Glomerular visceral epithelial cell (primary cell): ENCODE results near the gene ZNF543.

ENCODE experiments used
- DNase-seq: peaks from one replicate; pipeline ENCODE4 v3.0.0-alpha.2; 2016; ENCODE audit errors: extremely low spot score

ZNF543 gene

DNA sequence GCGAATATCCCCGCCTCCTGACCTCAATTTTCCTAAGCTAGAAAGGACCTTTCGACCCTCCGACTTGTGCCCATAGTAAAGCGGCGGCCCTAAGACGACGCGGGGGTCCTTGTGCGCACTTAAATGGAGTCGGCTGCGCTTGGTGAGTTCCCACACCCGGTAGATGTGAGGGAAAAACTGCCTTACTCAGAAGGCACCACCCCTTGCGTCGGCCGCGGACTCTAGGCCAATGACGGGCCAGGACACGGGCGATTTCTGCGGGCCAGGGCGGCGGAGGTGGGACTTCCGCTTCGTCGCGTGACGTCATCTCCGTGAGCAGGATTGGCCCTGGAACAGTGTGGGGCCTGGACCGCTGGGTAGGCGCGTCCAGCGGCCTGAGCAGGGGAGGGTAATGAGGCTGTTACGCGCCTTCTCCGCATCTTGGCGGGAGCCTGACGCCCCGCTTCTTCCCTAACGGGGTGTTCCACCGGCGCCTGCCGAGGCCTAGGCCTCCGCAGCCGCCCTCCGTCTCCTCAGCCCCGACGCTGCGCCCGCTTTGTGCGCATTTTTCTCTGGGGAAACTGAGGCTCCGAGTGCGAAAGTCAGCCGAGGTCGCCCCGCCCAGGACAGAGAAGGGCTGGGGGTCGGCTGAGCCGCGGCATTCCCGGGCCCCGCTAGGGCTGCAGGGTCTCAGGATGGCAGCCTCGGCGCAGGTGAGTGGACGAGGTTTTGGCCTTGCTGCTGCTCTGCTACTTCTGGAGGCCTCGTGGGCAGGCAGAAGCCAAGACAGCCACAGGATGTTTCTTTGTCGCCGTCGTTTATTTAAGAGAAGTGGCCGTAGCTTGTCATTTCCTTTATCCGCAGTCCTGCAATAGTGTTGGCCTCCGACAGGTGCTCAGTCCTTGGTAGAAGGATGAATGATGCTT lies at the start of gene ZNF543:
ZNF543 (plus strand) TSS at position 293 of the 905 bp plus-strand sequence; CDS start at position 675, 382 bp downstream.
- DNase-seq = peak; percentile 96

DNA sequence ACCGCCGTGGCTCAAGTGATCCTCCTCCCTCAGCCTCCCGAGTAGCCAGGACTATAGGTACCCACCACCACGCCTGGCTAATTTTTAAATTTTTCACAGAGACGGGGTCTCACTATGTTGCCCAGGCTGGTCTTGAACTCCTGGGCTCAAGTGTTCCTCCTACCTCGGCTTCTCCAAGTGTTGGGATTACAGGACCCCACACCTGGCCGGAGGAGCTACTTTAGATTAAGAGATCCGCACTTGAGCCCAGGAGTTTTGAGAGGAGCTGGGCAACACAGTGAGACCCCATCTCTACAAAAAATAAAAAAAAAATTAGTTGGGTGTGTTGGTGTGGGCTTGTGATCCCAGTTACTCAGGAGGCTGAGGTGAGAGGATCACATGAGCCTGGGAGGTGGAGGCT lies 49.0 kb upstream of the ZNF543 start:
- DNase-seq = no peak

DNA sequence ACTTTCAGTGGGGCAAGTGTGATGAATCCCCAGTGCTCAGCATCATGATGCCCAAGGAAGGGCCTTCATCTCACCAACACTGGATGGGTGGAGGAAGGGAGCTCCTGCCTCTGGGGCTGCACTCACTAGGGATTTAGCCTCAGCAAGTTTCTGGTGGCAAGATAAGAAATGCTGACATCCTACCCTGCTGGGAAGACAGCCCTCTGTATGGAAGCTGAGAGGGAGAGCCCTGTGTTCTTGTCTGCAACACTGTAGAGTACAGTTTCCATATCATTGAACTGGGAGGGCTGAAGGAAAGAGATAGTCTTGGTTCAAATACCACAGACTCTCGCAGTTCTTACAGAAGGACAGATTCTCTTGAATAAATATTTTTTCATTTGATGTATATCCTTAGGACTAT lies 47.3 kb upstream of the ZNF543 start:
- DNase-seq = no peak

DNA sequence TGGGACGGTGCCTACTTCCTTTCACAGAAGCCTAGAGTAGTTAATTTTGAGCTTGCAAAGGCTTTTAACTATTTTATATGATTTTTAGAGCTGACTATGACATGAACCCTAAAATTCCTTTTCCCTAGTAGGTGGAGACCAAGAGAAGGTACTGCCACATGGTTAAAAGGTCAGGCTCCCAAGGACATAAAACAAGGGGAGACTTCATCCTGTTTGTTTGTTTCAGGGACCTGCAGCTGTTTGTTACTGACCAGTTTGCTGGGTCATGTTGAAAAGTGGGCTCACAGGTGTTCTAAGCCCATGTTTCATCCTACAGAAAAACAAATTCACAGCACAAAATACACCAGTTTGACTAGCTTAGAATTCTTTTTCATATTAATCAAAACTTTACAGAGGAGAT lies 43.8 kb upstream of the ZNF543 start:
- DNase-seq = no peak

DNA sequence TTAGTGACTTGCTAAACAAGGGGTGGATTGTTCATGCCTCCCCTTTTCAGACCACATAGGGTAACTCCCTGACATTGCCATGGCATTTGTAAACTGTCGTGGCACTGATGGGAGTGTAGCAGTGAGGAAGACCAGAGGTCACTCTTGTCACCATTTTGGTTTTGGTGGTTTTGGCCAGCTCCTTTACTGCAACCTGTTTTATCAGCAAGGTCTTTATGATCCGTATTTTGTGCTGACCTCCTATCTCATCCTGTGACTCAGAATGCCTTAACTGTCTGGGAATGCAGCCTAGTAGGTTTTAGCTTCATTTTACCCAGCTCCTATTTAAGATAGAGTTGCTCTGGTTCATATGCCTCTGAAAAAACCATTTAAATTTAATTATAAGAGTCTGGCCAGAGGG lies 41.8 kb upstream of the ZNF543 start:
- DNase-seq = peak; percentile 54

DNA sequence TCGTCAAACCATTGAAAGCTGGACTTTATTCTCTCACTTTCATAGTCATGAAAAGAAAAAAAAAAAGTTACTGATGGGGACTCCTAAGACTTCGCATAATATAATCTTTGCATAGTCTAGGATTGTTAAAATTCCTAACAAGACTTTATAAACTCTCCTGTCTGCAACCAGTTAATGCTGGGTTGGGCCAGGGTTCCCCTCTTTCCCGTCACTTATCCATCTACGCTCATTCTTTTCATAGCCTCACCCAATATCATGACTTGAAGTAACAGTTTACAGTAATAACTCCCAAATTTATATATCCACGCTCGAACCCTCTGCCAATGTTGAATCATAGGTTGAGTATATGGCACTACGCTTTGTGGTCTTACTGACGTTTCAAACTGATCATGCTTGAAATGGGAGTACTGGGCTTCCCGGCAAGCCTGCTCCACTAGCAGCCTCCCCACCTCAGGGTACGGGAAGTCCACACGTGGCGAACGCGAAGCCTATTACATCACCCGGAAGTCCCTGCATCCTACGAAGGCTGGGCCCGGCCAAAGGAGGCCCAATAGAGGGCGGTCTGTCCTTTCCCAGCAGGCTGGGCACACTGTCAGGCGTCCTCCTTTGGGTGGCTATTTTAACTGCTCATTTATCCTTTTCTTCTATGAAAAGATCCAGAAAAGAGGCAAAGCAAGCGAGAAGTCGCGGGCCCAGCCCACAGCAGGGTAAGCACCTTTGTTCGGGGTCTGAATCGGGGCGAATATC lies 40.7 kb upstream of the ZNF543 start:
- peak; percentile 94 for DNase-seq

DNA sequence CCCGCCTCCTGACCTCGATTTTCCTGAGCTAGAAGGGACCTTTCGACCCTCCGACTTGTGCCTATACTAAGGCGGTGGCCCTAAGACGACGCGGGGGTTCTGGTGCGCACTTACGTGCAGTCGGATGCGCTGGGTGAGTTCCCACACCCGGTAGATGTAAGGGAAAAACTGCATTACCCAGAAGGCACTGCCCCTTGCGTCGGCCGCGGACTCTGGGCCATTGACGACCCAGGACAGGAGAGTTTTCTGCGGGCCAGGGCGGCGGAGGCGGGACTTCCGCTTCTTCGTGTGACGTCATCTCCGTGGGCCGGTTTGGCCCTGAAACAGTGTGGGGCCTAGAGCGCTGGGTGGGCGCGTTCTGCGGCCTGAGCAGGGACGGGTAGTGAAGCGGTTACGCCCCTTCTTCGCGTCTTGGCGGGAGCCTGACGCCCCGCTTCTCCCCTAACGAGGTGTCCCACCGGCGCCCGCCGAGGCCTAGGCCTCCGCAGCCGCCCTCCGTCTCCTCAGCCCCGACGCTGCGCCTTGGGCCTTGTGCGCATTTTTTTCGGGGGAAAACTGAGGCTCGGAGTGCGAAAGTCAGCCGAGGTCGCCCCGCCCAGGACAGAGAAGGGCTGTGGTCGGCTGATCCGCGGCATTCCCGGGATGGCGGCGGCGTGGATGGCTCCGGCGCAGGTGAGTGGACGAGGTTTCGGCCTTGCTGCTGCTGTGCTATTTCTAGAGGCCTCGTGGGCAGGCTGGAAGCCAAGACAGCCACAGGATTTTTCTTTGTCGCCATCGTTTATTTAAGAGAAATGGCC lies 39.9 kb upstream of the ZNF543 start, which contains the start of gene ZNF460:
ZNF460 (plus strand) TSS at position 321 of the 797 bp plus-strand sequence; CDS start at position 643, 322 bp downstream.
- peak; percentile 98 for DNase-seq

DNA sequence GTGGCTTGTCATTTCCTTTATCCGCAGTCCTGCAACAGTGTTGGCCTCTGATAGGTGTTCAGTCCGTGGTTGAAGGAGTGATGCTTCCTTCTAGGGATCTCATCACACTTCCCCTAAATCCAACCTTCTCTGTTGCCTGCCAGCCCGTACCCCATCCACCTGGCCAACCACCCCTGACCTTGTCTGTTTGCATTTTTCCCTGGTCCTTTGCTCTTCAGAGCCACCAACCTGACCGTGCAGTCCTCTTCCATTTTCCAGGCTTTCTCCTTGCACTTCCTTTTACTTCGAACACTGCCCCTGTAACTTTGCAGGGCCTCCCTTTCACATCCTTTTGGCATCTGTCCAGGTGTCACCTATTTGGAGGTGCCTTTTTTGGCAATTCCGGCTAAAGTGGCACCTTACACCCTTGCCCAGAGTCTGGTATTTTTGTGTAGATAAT lies 39.3 kb upstream of the ZNF543 start:
- peak; percentile 16 for DNase-seq

DNA sequence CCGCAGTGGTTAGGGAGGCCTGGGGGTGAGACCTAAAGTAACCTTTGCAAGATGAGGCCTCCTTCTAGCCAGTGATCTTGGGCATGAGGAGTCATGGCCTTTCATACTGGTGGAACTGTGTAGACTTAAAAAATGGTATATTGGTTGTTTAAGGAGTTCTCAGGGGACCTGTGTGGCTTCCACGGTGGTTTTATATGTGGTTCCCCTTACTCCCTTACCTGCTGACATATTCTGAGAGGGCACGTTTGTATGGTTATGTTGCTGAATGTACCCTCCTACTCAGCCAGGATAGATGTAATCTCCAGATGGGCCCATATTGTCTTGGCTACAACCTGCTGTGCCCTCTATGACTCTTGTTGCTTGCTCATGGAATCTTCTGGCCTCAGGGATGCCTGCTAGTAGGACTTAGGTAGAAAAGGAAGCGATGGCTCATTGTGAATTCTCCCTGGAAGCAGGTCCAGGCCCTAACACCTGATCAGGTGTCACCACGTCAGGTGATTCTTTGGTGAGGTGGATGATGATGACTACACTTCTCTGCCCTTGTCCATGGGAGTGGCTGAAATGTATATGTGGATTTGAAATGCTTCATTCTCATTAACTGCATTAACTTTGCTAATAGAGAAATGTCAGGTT lies 38.1 kb upstream of the ZNF543 start:
- no peak for DNase-seq

DNA sequence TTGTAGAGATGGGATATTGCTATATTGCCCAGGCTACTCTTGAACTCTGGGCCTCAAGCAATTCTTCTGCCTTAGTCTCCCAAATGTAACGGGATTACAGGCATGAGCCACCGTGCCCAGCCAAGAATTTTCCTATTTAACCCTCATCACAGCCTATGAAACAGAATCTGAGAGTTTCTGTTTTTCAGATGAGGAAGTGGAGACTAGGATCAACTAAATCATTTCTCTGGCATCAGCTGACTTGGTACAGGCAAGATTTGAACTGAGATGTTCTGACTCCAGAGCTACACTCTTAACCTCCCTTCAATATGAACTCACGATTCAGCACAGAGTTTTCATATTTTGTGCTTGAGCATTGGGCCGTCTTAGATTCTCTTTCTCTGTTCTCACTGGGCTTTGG lies 31.9 kb upstream of the ZNF543 start:
- DNase-seq = no peak

DNA sequence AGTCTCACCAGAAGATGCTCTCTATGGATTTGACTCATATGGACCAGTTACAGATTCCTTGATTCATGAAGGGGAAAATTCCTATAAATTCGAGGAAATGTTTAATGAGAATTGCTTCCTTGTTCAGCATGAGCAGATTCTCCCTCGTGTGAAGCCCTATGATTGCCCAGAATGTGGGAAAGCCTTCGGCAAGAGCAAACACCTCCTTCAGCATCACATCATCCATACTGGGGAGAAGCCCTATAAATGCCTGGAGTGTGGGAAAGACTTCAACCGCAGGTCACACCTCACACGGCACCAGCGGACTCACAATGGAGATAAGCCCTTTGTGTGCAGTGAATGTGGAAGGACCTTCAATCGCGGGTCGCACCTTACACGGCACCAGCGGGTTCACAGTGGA lies 29.3 kb upstream of the ZNF543 start:
- no peak for DNase-seq

DNA sequence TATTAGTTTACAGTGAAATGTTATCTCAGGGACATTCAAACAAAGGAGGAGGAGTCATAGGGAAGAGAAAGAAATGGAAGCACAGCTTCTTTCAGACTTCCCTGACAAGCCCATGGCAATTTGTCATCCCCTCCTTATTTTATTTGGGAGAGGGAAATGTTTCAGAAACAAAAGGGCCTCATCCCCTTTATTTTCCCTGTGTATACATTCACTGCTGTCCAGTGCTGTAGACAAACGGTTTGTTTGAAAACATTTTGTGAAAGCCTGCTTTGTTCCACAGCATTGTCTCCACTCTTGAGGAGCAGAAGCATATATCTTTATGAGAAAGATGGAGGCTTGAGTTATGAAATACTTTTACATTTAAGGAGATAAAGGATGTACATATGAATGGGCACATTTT lies 27.7 kb upstream of the ZNF543 start:
- DNase-seq = no peak

DNA sequence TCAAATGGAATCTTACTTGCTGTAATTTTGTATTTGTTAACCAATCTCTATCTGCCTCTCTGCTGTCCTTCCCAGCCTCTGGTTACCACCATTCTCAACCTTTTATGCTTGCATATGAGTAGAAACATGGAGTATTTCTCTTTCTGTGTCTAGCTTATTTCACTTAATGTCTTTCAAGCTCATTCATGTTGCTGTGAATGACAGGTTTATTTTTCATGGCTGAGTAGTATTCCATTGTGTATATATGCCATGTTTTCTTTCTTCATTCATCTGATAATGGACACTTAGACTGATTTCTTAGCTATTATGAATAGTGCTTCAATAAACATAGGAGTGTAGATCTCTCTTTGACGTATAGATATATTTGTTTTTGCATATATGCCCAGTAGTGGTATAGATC lies 26.6 kb upstream of the ZNF543 start:
- DNase-seq = no peak

DNA sequence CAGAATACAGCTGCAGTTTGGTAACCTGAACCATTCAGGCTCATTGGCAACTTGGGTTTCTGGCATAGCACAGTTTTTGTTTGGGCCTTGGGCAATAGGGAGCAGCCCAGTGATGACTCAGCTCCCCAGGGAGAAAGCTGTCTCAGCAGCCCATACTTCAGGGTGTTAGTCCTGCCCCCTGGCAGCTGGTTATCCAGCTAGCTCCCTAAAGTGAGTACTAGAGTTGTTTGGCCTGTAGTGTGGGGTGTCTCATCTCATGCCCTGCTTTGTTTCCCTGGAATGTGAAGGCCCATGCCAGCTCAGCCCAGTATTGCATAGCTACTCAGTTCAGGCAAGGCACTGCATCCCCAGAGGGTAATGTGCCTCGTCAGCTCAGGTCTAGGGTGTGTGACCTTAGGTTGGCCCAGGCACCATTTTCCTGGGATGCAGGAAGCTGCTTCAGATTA lies 18.2 kb upstream of the ZNF543 start:
- peak; percentile 69 for DNase-seq

DNA sequence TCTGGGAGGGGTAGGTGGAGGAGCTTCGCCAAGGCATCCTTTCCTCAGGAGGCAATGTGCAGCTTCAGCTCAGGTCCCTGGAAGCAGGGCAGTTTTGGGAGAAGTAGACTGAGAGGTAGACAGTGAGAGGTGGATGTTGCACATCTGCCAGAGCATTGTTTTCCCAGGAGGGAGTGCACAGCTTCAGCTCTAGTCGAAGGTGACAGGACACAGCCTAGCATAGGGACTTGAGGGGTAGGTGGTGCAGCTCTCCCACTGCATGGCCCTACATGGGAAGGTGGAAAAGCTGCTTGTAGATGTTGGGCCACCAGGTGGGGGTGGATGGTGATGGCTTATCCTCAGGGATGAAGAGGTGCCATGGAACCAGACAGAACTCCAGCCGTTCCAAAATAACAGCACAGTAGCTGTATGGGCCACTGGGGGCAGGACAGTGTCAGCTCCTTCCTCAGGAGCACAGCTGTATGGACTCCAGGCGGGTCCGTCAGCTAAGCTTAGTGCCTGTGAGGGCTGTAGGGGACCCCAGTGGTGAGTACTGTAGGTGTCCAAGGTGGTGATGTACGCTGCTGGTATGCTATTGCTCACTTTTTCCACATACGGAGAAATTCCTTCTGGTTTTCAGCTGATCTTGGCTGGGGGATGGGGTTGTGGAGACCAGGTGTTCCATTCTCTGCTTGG lies 17.4 kb upstream of the ZNF543 start:
- DNase-seq = no peak

DNA sequence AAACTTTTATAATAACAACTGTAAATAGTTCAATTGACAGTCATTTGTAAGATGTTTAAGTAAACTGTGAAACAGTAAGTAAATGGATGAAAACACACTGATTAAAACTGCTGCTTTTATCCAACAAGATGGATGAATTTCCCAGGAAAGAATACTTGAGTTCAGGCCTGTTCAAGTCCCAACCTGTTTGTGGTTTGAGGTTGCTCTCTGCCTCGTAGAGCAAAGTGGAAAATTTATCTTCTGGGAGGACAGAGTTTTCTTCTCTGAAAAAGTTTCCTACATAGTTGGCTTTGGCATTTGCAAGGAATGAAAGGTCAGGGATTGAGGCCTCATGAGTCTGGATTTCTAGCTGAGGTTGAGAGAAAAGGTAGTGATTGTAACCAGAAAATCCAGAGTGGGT lies 15.2 kb upstream of the ZNF543 start:
- peak; percentile 29 for DNase-seq

DNA sequence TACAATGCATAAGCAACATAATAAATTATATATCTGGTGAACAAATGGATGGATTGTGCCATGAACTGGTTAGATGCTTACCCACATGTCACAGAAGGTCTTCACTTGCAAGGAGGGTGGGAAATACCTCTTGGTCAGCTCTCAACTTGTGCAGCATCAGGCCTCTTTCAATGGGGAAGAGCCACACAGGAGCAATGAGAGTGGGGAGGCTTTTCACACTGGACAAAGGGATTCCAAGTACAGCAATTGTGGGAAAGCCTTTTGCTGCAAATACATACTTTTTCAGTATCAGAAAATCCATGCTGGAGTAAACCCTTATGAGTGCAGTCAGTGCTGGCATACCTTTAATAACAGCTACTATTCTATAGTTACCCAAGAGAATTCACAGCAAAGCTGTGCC lies 11.8 kb upstream of the ZNF543 start:
- DNase-seq = no peak

DNA sequence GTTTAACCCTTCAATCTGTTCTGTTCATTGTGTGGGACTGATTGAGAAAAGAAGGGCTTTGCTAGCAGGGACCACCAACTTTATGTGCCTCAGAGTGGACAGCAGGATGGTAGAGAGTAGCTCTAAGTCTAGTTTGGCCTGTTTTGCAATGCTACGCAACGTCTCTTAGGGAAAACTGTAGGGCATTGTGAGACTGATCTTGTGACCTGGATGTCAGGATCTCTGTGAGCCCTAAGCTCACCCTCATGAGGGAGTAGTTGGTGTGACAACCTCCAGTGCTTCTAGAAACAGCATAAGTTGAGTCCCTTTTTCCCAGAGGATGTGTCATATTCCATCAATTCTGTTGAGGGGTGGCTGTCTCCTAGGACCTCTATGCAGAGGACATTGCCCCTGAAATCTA lies 9.5 kb upstream of the ZNF543 start:
- DNase-seq = no peak

DNA sequence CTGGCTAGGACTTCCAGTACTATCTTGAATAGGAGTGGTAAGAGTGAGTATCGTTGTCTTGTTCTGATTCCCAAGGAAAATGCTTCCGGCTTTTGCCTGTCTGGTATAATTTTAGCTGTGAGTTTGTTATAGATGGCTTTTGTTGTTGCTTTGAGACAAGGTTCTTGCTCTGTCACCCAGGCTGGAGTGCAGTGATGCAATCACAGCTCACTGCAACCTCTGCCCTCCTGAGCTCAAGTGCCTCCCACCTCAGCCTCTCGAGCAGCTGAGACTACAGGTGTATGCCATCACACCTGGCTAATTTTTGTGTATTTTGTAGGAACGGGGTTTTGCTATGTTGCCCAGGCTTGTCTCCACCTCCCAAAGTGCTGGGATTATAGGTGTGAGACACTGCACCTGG lies 6.1 kb upstream of the ZNF543 start:
- no peak for DNase-seq

DNA sequence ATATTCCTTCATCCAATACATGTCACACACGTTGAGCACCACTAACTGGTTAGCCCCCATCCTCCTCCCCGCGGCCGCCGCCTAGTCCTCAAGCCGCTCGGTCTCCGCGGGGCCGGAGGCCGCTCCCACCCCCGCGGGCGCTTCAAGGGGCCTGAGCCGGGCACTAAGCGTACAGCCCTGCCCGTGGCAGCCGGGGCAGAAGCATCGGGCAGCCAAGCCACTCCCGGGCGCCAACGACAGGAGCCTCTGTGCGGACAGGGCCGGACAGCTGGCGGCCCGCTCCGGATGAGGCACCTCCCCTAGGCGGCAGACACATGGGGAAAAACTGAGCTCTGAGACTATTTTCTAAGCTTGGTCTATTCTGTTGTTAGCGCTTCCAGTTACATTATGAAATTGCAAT lies 2.8 kb upstream of the ZNF543 start:
- DNase-seq = no peak

DNA sequence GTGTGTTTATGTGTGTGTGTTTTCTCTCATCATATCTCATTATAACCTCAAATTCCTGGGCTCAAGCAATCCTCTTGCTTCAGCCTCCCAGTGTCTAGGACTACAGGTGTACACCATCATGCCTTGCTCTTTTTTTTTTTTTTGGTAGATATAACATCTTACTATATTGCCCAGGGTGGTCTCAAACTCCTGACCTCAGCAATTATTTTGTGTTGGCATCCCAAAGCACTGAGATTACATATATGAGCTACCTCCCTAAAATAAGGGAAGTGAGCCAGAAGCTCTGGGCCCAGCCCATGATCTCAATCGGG lies 448 bp upstream of the ZNF543 start:
- DNase-seq = no peak
